HEK293T (cell line): ENCODE data around the gene ATRIP.

Experiments used
- ARNT ChIP-seq: fragments of 450-650 bp; IDR thresholded peaks from 2 replicates; pipeline ENCODE4 v1.6.1; 2017; ENCODE audit warnings: mild to moderate bottlenecking
- CTBP1 ChIP-seq: fragments of 450-650 bp; IDR thresholded peaks from 2 replicates; pipeline ENCODE4 v1.6.1; 2016; ENCODE audit warnings: borderline replicate concordance
- ELF4 ChIP-seq: fragments of 450-650 bp; IDR thresholded peaks from 2 replicates; pipeline ENCODE4 v1.6.1; 2017; ENCODE audit warnings: antibody characterized with exemption
- FOXK2 ChIP-seq: fragments of 450-650 bp; IDR thresholded peaks from 2 replicates; pipeline ENCODE4 v1.6.1; 2016; ENCODE audit warnings: mild to moderate bottlenecking
- FOXM1 ChIP-seq: fragments of 450-650 bp; IDR thresholded peaks from 2 replicates; pipeline ENCODE4 v1.6.1; 2017; ENCODE audit warnings: mild to moderate bottlenecking, borderline replicate concordance
- HDGF ChIP-seq: fragments of 450-650 bp; IDR thresholded peaks from 2 replicates; pipeline ENCODE4 v1.6.1; 2017; ENCODE audit warnings: antibody characterized with exemption, borderline replicate concordance
- L3MBTL2 ChIP-seq: fragments of 450-650 bp; conservative IDR thresholded peaks from 2 replicates; pipeline ENCODE4 v1.6.1; 2016; ENCODE audit warnings: mild to moderate bottlenecking
- LEF1 ChIP-seq: fragments of 450-650 bp; IDR thresholded peaks from 2 replicates; pipeline ENCODE4 v1.6.1; 2017; ENCODE audit warnings: mild to moderate bottlenecking, borderline replicate concordance
- NFRKB ChIP-seq: fragments of 450-650 bp; IDR thresholded peaks from 2 replicates; pipeline ENCODE4 v1.6.1; 2016; ENCODE audit warnings: mild to moderate bottlenecking, moderate library complexity
- PKNOX1 ChIP-seq: fragments of 450-650 bp; IDR thresholded peaks from 2 replicates; pipeline ENCODE4 v1.6.1; 2016
- SP1 ChIP-seq: fragments of 450-650 bp; IDR thresholded peaks from 2 replicates; pipeline ENCODE4 v1.6.1; 2017
- SUZ12 ChIP-seq: fragments of 450-650 bp; IDR thresholded peaks from 2 replicates; pipeline ENCODE4 v1.6.1; 2016; ENCODE audit warnings: mild to moderate bottlenecking
- TARDBP ChIP-seq: fragments of 450-650 bp; IDR thresholded peaks from 2 replicates; pipeline ENCODE4 v1.6.1; 2016
- ZNF384 ChIP-seq: fragments of 450-650 bp; IDR thresholded peaks from 2 replicates; pipeline ENCODE4 v1.6.1; 2016

- TF ChIP-seq SUZ12 (no peak), L3MBTL2 (no peak), CTBP1 (no peak), TARDBP (no peak), FOXM1 (no peak), FOXK2 (no peak), ZNF384 (no peak), NFRKB (no peak), ELF4 (no peak), SP1 (no peak), ARNT (no peak), LEF1 (no peak), HDGF (no peak), PKNOX1 (no peak)
Observed at GRCh38 chr3:48477959-48478520, 31.5 kb downstream of the ATRIP start.
